ENCODE data around the gene VCAN. TPM values are rescaled to one million over a fixed set of nuclear protein-coding genes. Genes with fewer than 3 reads are reported as not detected.

The VCAN gene
- total RNA-seq, 1 donor from 2014 or later: 678 TPM

DNA sequence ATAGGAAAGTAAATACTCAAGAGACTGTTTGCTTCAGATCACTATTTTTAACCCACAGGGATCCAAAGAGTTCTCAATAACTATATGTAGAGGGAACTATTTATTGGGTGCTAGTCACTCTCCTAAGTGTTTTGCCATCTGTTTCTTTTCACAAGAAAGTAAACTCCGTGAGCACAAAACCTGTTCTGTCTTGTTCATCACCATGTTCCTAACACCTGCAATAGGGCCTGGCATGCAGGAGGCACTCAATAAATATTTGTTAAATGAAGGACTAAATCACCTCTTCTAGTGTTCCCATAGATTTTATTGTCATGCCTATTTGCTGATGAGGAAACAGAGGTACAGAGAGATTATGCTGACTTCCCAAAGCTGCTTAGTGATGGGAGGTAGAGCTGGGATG is 118.2 kb downstream of the VCAN start:
- H3K4me3 Mint-ChIP-seq: no peak overlapping the region
- H3K27me3 Mint-ChIP-seq (ENCODE audit: low read depth): no peaks in the 10 kb centered on the region
- TF ChIP-seq, protein P1, sequence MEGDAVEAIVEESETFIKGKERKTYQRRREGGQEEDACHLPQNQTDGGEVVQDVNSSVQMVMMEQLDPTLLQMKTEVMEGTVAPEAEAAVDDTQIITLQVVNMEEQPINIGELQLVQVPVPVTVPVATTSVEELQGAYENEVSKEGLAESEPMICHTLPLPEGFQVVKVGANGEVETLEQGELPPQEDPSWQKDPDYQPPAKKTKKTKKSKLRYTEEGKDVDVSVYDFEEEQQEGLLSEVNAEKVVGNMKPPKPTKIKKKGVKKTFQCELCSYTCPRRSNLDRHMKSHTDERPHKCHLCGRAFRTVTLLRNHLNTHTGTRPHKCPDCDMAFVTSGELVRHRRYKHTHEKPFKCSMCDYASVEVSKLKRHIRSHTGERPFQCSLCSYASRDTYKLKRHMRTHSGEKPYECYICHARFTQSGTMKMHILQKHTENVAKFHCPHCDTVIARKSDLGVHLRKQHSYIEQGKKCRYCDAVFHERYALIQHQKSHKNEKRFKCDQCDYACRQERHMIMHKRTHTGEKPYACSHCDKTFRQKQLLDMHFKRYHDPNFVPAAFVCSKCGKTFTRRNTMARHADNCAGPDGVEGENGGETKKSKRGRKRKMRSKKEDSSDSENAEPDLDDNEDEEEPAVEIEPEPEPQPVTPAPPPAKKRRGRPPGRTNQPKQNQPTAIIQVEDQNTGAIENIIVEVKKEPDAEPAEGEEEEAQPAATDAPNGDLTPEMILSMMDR (IDR thresholded peaks at IDR 0.05; ENCODE audit: unreplicated experiment): no peak
- no peaks in the 10 kb centered on the region for H3K36me3 Mint-ChIP-seq
- peaks cover 2% of the 10 kb centered on the region for H3K4me1 Mint-ChIP-seq
- no peaks in the 10 kb centered on the region for H3K9me3 Mint-ChIP-seq
- no peak for DNase-seq (ENCODE audit: low spot score in 2 of 2, unreplicated experiment in 2 of 2)
- H3K27ac Mint-ChIP-seq: no peak overlapping the region

DNA sequence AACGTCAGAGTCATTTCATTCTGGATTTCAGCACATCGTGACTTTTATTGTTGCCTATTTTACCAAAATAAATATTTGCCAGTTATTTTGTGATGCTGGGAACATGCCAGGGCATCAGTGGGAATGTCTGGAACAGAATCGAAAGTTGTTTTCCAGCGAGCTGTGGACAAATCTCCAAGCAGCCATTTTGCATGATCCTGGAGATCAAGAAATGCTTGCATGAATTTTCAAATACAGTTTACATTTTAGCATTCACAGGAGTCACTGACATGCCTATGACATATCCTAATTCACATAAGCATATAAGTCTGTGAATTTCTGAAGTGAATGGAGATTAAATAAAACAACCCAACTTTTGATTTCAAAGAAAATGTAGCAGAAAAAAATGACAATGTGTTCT is 119.4 kb downstream of the VCAN start:
- no peak overlapping the region for H3K4me3 Mint-ChIP-seq
- TF ChIP-seq, protein P1 (IDR thresholded peaks at IDR 0.05; ENCODE audit: unreplicated experiment): no peak
- H3K9me3 Mint-ChIP-seq: no peaks in the 10 kb centered on the region
- no peaks in the 10 kb centered on the region for H3K27me3 Mint-ChIP-seq (ENCODE audit: low read depth)
- no peaks in the 10 kb centered on the region for H3K36me3 Mint-ChIP-seq
- no peak for DNase-seq (ENCODE audit: low spot score in 2 of 2, unreplicated experiment in 2 of 2)
- H3K27ac Mint-ChIP-seq: no peak overlapping the region
- H3K4me1 Mint-ChIP-seq: peaks cover 2% of the 10 kb centered on the region

DNA sequence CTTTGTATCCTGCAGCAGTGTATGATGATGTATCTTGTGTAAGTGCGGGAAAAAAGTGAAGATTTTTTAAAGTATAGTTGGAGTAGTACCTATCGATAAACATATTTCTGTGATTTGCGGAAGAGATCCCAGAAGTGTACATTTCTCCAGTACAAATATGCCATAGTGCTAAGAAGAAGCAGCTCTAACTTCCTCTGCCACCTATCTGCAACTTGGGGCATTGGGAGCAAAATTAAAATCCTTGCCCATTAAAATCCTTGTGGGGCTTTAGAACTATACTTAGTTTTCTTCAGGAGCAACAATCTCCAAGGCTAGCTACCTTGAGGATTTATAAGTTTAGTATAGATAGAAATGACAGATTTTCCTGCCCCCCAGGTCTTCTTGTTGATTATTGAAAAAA is 123.7 kb downstream of the VCAN start:
- Mint-ChIP-seq H3K27ac (no peak overlapping the region), H3K4me1 (peaks cover 2% of the 10 kb centered on the region), H3K9me3 (peaks cover 5% of the 10 kb centered on the region), H3K36me3 (no peaks in the 10 kb centered on the region), H3K4me3 (no peak overlapping the region), H3K27me3 (ENCODE audit: low read depth) (no peaks in the 10 kb centered on the region)
- DNase-seq (ENCODE audit: low spot score in 2 of 2, unreplicated experiment in 2 of 2): no peak
- TF ChIP-seq, protein P1 (IDR thresholded peaks at IDR 0.05; ENCODE audit: unreplicated experiment): no peak

DNA sequence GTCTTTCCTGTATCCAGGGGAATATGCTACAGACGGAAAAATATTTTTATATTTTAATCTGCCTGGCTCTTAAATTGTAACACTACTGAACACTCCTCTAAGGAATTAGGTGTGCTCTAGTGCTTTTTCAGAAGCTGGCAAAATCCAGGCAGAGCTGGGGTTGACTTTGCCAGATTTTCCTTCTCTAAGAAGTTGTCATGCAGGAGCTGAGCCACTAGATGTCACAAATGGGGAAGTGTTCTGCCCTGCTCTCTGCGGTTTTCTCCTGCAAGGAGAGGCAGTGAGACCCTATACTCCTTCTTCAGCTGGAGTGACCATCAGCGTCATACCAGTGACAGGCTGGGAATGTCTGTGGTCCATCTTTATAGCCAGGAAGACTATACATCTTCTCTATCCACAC is 136.6 kb downstream of the VCAN start:
- H3K27ac Mint-ChIP-seq: no peak overlapping the region
- H3K4me1 Mint-ChIP-seq: no peaks in the 10 kb centered on the region
- DNase-seq (ENCODE audit: low spot score in 2 of 2, unreplicated experiment in 2 of 2): peak in 1 of 2 experiments; percentile 41
- no peaks in the 10 kb centered on the region for H3K27me3 Mint-ChIP-seq (ENCODE audit: low read depth)
- no peaks in the 10 kb centered on the region for H3K36me3 Mint-ChIP-seq
- peaks cover 6% of the 10 kb centered on the region for H3K9me3 Mint-ChIP-seq
- no peak overlapping the region for H3K4me3 Mint-ChIP-seq
- TF ChIP-seq, protein P1 (IDR thresholded peaks at IDR 0.05; ENCODE audit: unreplicated experiment): peak; percentile 45

DNA sequence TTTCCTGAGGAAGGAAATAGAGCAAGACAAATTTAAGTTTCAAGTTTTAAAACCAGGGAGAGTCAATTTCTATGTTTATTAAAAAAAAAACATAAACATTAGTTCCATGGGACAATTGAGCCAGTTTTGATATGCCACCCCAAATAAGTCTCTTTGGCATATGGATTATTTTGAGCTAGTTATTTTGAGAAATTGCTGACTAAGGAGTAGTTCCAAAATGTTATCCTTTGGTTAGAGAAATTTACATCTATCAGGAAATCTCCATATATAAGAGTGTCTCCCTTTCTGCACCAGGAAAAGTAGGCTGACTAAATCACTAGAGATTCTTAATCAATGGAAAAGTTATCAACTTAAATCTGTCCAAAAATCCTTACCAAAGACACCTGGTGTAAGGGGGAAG is 143.3 kb downstream of the VCAN start:
- Mint-ChIP-seq H3K27ac (no peak overlapping the region), H3K36me3 (no peaks in the 10 kb centered on the region)
- TF ChIP-seq, protein P1 (IDR thresholded peaks at IDR 0.05; ENCODE audit: unreplicated experiment): no peak

DNA sequence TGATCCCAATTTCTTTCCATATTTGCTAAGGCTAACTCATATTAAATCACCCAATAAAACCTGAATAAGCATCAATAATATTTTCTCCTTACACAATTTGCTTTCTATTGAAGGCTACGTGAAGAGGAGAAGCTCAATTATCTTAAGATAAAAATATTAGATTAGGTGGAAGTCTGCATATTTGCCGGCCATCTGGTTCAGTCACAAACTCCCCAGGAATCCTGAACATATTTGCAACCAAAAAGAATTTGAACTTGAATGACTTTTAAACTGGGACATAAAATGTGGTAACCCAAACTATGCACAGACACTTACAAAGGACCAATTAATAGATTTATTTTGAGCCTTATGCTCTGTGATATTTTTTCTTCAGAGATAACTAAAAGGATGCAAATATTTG is 156.8 kb downstream of the VCAN start:
- Mint-ChIP-seq H3K27me3 (ENCODE audit: low read depth) (no peaks in the 10 kb centered on the region), H3K9me3 (peaks cover 12% of the 10 kb centered on the region), H3K4me1 (peaks cover 18% of the 10 kb centered on the region), H3K4me3 (no peak overlapping the region), H3K36me3 (no peaks in the 10 kb centered on the region), H3K27ac (no peak overlapping the region)
- TF ChIP-seq, protein P1 (IDR thresholded peaks at IDR 0.05; ENCODE audit: unreplicated experiment): no peak
- no peak for DNase-seq (ENCODE audit: low spot score in 2 of 2, unreplicated experiment in 2 of 2)

More for the DNA sequence above, 143.3 kb downstream of the VCAN start:
- DNase-seq (ENCODE audit: low spot score in 2 of 2, unreplicated experiment in 2 of 2): no peak
- H3K27me3 Mint-ChIP-seq (ENCODE audit: low read depth): no peaks in the 10 kb centered on the region
- peaks cover 29% of the 10 kb centered on the region for H3K9me3 Mint-ChIP-seq
- peaks cover 4% of the 10 kb centered on the region for H3K4me1 Mint-ChIP-seq
- no peak overlapping the region for H3K4me3 Mint-ChIP-seq

Data from mesothelial cell of epicardium (in vitro differentiated cells).